Neural crest cell (in vitro differentiated cells): ENCODE results near the gene PMEPA1. TPM values are rescaled to one million over a fixed set of nuclear protein-coding genes. Genes with fewer than 3 reads are reported as not detected.

Source experiments
- DNase-seq: peaks from one replicate; pipeline ENCODE4 v3.0.0; 2021; ENCODE audit warnings: low read depth, mixed read lengths, low spot score
- H3K27ac Mint-ChIP-seq: one replicate; pipeline ENCODE4 v1.8.0; 2021; ENCODE audit warnings: mild to moderate bottlenecking, mixed read lengths; ENCODE audit not compliant: unreplicated experiment
- H3K27me3 Mint-ChIP-seq: 2 replicates; pipeline ENCODE4 v1.8.0; 2021; ENCODE audit warnings: low read depth, mild to moderate bottlenecking, mixed read lengths
- H3K36me3 Mint-ChIP-seq: 2 replicates; pipeline ENCODE4 v1.8.0; 2021; ENCODE audit warnings: low read depth, mild to moderate bottlenecking, mixed read lengths
- H3K4me1 Mint-ChIP-seq: 2 replicates; pipeline ENCODE4 v1.8.0; 2021; ENCODE audit warnings: mixed read lengths
- H3K4me3 Mint-ChIP-seq: one replicate; pipeline ENCODE4 v1.8.0; 2021; ENCODE audit warnings: mild to moderate bottlenecking, mixed read lengths
- H3K9me3 Mint-ChIP-seq: 2 replicates; pipeline ENCODE4 v1.8.0; 2021; ENCODE audit warnings: mixed read lengths
- total RNA-seq: library from RNA; stranded (reverse); gene quantifications from 2 replicates; pipeline ENCODE4 v1.2.1, GENCODE V29; 2021
- TF ChIP-seq, protein P1 (sequence below): fragments of 200-600 bp; sonication (generic); conservative IDR thresholded peaks from 2 replicates; pipeline ENCODE4 v1.5.0; 2021; ENCODE audit warnings: antibody characterized with exemption, mild to moderate bottlenecking

Gene PMEPA1
- total RNA-seq, 1 donor from 2014 or later, result 3.2 TPM

DNA sequence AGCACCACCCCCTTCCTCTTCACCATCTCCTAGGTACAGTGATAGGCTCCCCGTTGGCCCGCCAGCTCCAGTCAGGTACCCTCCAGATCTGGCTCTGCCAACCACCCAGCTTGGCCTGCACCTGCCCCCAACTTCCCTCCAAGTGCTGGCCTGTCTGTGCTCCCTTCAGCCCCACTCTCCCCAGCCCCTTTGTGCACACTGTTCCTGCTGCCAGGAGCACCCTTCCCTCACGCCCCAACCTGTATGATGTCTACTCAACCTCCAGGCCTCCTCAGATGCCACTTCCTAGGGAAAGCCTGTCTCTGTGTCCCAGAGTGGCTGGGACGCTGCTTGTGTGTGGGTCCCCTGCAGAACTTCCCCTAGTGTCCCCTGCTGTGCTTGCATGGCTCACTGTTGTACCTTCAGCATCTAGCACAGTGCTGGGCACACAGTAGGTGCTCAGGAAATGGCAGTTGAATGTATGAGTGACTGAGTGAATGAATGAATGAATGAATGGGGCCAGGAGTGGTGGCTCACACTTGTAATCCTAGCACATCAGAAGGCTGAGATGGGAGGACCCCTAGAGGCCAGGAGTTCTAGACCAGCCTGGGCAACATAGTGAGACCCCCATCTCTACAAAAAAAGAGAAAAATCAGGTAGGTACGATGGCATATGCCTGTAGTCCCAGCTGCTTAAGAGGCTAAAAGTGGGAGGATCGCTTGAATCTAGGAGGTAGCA, 92.6 kb downstream of the PMEPA1 start:
- Mint-ChIP-seq H3K27ac (no peak overlapping the region), H3K9me3 (no peaks in the 10 kb centered on the region), H3K4me3 (no peak overlapping the region), H3K4me1 (no peaks in the 10 kb centered on the region), H3K36me3 (no peaks in the 10 kb centered on the region), H3K27me3 (peaks cover 18% of the 10 kb centered on the region)
- DNase-seq, result no peak
- TF ChIP-seq, protein P1, sequence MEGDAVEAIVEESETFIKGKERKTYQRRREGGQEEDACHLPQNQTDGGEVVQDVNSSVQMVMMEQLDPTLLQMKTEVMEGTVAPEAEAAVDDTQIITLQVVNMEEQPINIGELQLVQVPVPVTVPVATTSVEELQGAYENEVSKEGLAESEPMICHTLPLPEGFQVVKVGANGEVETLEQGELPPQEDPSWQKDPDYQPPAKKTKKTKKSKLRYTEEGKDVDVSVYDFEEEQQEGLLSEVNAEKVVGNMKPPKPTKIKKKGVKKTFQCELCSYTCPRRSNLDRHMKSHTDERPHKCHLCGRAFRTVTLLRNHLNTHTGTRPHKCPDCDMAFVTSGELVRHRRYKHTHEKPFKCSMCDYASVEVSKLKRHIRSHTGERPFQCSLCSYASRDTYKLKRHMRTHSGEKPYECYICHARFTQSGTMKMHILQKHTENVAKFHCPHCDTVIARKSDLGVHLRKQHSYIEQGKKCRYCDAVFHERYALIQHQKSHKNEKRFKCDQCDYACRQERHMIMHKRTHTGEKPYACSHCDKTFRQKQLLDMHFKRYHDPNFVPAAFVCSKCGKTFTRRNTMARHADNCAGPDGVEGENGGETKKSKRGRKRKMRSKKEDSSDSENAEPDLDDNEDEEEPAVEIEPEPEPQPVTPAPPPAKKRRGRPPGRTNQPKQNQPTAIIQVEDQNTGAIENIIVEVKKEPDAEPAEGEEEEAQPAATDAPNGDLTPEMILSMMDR, result no peak

GRCh38 chr20:57616143-57616951, 93.5 kb downstream of the PMEPA1 start:
- Mint-ChIP-seq H3K27me3 (peaks cover 18% of the 10 kb centered on the region), H3K9me3 (no peaks in the 10 kb centered on the region), H3K4me3 (no peak overlapping the region), H3K4me1 (no peaks in the 10 kb centered on the region), H3K27ac (peak overlapping the region; percentile 57), H3K36me3 (no peaks in the 10 kb centered on the region)
- TF ChIP-seq, protein P1, result no peak
- no peak for DNase-seq

DNA sequence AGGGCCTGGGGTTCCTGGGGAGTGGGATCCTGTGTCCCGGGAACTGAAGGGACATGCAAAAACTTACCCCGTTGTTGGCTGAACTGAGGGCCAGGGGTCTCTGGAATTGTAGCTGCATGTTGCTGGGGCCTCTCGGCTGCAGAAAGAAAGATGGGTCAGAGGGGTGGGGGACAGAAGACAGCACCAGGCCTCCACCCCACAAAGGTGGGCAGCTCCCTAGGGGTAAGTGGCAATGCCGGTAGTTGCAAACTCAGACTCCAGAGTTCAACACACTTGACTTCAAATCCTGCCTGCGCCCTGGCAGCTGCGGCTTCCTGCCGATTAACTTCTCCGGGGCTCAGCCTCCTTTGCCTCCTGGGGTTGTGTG, 94.4 kb downstream of the PMEPA1 start:
- no peak overlapping the region for H3K27ac Mint-ChIP-seq
- peaks cover 18% of the 10 kb centered on the region for H3K27me3 Mint-ChIP-seq
- no peaks in the 10 kb centered on the region for H3K4me1 Mint-ChIP-seq
- H3K9me3 Mint-ChIP-seq, result no peaks in the 10 kb centered on the region
- no peaks in the 10 kb centered on the region for H3K36me3 Mint-ChIP-seq
- DNase-seq, result no peak
- H3K4me3 Mint-ChIP-seq, result no peak overlapping the region
- TF ChIP-seq, protein P1, result no peak

GRCh38 chr20:57614490-57615444, 95.0 kb downstream of the PMEPA1 start:
- no peak for DNase-seq
- Mint-ChIP-seq H3K27ac (no peak overlapping the region), H3K4me1 (no peaks in the 10 kb centered on the region), H3K27me3 (peaks cover 18% of the 10 kb centered on the region), H3K36me3 (no peaks in the 10 kb centered on the region), H3K4me3 (no peak overlapping the region), H3K9me3 (no peaks in the 10 kb centered on the region)
- TF ChIP-seq, protein P1, result no peak

DNA sequence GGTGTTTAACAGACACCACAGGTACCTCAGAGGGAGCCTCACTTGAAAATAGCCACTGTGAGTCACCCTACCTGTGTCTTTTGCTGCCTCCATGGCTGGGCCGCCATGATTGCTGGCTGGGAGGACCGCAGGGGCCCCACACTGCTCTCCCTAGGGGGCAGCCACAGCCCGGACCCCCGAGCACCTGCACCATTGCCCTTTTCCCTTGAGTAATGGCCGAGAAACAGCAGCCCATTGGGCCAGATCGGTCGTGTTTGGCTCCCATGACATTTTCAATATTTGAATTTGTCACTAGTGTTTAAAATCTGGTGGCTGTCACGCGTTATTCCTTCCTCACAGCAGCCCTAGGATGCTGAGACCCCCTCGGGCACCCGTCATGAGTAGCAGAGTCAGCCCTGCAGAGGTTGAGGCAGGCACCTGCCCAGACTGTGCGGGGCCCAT, 96.3 kb downstream of the PMEPA1 start:
- H3K4me3 Mint-ChIP-seq, result no peak overlapping the region
- no peaks in the 10 kb centered on the region for H3K4me1 Mint-ChIP-seq
- no peak overlapping the region for H3K27ac Mint-ChIP-seq
- peaks cover 10% of the 10 kb centered on the region for H3K27me3 Mint-ChIP-seq
- H3K36me3 Mint-ChIP-seq, result no peaks in the 10 kb centered on the region
- no peak for DNase-seq
- H3K9me3 Mint-ChIP-seq, result no peaks in the 10 kb centered on the region
- TF ChIP-seq, protein P1, result no peak
